ENCODE results near the gene UBC.
"Not testable (repeated sequence)": the region's sequence is repeated elsewhere in the genome, so short reads cannot be mapped to it uniquely, and the experiment has no call there.

- not testable (repeated sequence) for TF ChIP-seq CTCF (conservative IDR thresholded peaks at IDR 0.05); EZH2 (IDR thresholded peaks at IDR 0.05; ENCODE audit: low read depth)
These were observed 1.7 kb downstream of the UBC start for GRCh38 chr12:124912529-124913287.
